SH-SY5Y (cell line): ENCODE results near the gene ANKHD1.

Source experiments
- GATA2 ChIP-seq: IDR thresholded peaks from 2 replicates; pipeline ENCODE4 v1.6.1; 2011; ENCODE audit warnings: mild to moderate bottlenecking, low read depth, low read length
- GATA3 ChIP-seq: IDR thresholded peaks from 2 replicates; pipeline ENCODE4 v1.6.1; 2011; ENCODE audit warnings: low read depth, mild to moderate bottlenecking, low read length, moderate library complexity

ANKHD1 gene, protein sequence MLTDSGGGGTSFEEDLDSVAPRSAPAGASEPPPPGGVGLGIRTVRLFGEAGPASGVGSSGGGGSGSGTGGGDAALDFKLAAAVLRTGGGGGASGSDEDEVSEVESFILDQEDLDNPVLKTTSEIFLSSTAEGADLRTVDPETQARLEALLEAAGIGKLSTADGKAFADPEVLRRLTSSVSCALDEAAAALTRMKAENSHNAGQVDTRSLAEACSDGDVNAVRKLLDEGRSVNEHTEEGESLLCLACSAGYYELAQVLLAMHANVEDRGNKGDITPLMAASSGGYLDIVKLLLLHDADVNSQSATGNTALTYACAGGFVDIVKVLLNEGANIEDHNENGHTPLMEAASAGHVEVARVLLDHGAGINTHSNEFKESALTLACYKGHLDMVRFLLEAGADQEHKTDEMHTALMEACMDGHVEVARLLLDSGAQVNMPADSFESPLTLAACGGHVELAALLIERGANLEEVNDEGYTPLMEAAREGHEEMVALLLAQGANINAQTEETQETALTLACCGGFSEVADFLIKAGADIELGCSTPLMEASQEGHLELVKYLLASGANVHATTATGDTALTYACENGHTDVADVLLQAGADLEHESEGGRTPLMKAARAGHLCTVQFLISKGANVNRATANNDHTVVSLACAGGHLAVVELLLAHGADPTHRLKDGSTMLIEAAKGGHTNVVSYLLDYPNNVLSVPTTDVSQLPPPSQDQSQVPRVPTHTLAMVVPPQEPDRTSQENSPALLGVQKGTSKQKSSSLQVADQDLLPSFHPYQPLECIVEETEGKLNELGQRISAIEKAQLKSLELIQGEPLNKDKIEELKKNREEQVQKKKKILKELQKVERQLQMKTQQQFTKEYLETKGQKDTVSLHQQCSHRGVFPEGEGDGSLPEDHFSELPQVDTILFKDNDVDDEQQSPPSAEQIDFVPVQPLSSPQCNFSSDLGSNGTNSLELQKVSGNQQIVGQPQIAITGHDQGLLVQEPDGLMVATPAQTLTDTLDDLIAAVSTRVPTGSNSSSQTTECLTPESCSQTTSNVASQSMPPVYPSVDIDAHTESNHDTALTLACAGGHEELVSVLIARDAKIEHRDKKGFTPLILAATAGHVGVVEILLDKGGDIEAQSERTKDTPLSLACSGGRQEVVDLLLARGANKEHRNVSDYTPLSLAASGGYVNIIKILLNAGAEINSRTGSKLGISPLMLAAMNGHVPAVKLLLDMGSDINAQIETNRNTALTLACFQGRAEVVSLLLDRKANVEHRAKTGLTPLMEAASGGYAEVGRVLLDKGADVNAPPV (N-terminal part only)

GRCh38 chr5:140401362-140402257 lies at the start of gene ANKHD1:
ANKHD1 (plus strand) TSS chr5:140401833; CDS start chr5:140401968, 135 bp downstream.
- TF ChIP-seq GATA3 (no peak), GATA2 (no peak)

DNA sequence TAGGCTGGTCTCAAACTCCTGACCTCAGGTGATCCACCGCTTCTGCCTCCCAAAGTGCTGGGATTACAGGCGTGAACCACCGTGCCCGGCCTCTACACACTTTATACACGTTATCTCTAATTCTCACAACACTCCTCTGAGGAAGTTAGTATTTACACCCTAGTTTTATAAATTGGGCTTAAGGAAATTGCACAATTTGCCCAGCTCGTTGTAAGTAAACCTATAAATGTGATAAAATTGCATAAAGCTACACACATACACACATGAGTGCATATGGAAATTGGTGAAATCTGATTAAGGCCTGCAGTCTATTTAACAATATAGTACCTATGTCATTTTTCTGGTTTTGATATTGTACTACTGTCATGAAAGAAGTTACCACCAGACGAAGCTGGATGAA lies 46.1 kb upstream of the ANKHD1 start:
- TF ChIP-seq GATA3 = no peak
- TF ChIP-seq GATA2 = no peak

DNA sequence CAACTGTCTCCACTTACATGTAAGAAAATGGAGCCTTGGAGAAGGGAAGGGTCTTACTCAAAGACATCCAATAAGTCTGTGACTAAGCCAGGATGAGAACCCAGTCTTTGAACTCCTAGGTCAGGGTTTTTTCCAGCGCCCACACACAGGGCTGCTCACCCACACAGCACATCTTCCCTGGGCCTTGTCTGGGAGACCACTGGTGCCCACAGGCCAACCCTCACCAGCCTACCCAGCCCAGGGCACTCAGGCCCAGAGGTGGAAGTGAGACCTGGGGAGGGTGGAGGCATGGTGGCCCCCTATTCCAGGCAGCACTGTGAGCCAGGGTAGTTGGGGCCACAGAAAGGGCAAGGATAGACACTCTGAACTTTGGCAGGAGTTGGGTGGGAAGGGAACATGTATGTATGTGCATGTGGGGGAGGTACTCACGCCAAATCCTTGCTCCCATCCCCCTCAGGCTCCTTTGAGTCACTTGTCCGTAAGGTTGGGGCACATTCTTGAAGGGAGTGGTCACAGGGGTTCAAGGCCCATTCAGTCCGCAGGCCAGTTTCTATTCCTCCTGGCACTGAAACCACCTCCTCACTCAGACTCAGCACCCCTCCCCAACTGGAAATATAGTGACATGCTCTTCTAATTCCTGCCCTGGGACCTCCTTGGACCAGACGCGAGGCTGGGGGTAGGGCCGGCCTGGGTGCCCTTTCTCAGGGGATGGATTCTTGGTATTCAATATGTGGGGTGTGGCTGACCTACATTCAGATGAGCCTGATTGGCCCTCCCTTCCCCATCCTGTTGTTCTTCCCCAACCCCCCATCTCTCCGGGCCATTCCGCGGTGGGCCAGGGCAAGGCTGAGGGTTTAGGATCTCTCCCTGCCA lies 44.5 kb upstream of the ANKHD1 start:
- TF ChIP-seq GATA2 = no peak
- TF ChIP-seq GATA3 = no peak

- TF ChIP-seq GATA2 = no peak
- no peak for TF ChIP-seq GATA3
Measured at GRCh38 chr5:140357726-140358093, 43.9 kb upstream of the ANKHD1 start.

DNA sequence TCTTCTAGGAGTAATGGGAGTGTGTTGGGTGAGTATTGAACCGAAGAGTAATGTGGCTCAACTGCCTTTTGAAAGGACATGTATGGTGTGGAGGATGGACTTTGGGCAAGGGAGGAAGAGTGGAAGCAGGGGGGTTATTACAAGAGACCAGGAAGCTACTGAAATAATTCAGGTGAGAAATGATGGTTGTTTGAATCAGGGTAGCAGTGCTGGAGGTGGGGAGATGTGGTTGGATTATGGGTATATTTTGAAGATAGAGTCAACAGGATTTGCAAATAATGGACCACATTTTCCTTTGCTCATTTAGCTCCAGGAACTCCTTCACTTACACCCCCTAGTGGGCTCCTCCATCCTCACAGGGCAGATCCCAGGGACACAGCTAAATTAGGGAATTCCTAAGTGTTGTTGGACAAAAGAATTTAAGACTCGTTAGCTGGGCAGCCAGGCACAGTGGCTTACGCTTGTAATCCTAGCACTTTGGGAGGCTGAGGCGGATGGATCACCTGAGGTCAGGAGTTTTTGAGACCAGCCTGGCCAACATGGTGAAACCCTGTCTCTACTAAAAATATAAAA lies 42.8 kb upstream of the ANKHD1 start:
- TF ChIP-seq GATA2 (no peak), GATA3 (no peak)

DNA sequence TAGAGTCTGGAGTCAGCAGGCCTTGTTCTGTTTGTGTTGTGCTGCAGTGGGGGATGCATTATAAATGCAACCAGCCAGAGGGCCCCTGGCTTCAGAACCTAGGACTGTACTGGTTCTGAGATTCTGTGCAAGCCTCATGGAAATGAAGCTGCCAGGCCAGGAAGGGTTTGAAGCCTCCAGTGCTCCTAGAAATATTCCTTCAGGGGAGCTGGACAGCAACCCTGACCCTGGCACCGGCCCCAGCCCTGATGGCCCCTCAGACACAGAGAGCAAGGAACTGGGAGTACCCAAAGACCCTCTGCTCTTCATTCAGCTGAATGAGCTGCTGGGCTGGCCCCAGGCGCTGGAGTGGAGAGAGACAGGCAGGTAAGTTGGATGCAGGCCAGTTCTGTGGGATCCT lies 41.5 kb upstream of the ANKHD1 start, which contains the start of gene SLC4A9:
TSS of gene SLC4A9 (plus strand) at position 94 of the 400 bp plus-strand sequence. CDS start at position 137, 43 bp downstream.
- TF ChIP-seq GATA2 (no peak), GATA3 (no peak)

- TF ChIP-seq GATA2 (no peak), GATA3 (no peak)
Measured at GRCh38 chr5:140360681-140361479, 40.8 kb upstream of the ANKHD1 start.

DNA sequence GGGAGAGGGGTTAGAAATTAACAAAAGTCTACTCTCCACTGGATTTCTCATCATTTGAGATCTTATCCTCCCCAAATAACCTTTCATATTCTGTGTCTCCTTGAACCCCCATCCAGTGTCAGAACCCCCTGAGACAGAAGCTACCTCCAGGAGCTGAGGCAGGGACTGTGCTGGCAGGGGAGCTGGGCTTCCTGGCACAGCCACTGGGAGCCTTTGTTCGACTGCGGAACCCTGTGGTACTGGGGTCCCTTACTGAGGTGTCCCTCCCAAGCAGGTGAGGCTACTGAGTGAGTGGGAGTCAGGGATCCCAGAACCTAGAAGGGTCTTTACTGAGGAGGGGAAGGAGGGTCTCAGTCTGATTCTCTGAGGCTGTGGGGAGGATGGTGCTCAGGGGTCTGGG lies 39.7 kb upstream of the ANKHD1 start:
- TF ChIP-seq GATA3 (no peak), GATA2 (no peak)

DNA sequence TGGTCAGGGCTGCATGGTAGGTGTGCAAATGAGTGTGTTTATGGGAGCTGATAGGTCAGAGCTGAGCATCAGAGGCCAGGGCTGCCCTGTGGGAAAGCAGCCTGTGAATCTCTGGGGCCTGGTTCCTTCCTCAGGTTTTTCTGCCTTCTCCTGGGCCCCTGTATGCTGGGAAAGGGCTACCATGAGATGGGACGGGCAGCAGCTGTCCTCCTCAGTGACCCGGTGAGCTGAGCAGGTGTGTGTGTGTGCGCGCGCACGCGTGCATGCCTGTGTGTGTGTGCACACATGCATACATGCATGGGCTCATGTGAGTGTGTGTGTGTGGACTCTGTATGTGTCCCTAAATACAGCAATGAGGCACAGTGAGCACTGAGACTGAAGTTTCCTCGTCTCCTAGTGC lies 39.3 kb upstream of the ANKHD1 start:
- TF ChIP-seq GATA3 = no peak
- TF ChIP-seq GATA2 = no peak

DNA sequence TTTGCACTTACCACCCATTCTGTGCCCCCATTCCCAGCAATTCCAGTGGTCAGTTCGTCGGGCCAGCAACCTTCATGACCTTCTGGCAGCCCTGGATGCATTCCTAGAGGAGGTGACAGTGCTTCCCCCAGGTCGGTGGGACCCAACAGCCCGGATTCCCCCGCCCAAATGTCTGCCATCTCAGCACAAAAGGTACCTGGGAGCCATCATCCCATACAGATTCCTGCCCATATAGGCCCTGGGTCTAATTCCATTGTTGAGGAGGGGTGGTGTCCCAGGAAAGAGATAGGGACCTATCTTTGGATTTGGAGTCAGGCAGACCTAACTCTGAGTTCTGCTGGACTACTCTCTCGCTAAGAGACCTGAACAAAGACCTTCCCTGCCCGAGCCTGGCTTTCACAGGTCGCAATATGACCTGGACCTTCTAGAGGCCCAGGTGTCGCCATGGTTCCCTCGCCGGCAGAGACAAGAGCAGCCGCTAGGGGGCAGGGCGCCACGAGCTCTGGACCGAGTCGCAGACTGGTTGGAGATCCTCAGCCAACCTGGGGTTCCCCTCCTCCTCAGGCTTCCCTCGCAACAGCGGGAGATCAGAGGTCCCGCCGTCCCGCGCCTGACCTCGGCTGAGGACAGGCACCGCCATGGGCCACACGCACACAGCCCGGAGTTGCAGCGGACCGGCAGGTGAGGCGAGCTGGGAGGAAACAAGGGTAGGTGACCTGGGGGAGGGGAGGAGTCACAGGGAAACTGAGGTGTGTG lies 38.6 kb upstream of the ANKHD1 start:
- TF ChIP-seq GATA3 (no peak), GATA2 (no peak)
